Endothelial cell of umbilical vein (primary cell): ENCODE data around the gene TUBB1. TPM values are rescaled to one million over a fixed set of nuclear protein-coding genes. Genes with fewer than 3 reads are reported as not detected.

Experiments used
- BruUV-seq: library from RNA; stranded (reverse); fragments of 400-500 nt; replicated peaks from 2 replicates; lab custom pipeline; 2021; lab: Mats Ljungman, UMichigan
- CTCF ChIA-PET: fragments of 300-600, 350-600 bp; sonication (Branson Sonifier 250); formaldehyde crosslinking; loops from one replicate; lab custom pipeline; 2021; ENCODE audit warnings: antibody characterized with exemption, inconsistent platforms; lab: Charles Lee
- POLR2A ChIA-PET: fragments of 300-600, 350-600 bp; sonication (Branson Sonifier 250); formaldehyde crosslinking; loops from one replicate; lab custom pipeline; 2021; ENCODE audit warnings: antibody characterized with exemption, inconsistent platforms; lab: Charles Lee
- DNase-seq: peaks from one replicate; pipeline ENCODE4 v3.0.0-alpha.2; 2011; ENCODE audit warnings: low read depth, low spot score
- FAIRE-seq: peaks from 2 replicates; lab custom pipeline; 2011; peaks lifted over from hg19 to GRCh38; lab: Jason Lieb, UNC
- H2AFZ ChIP-seq: 2 replicates; pipeline ENCODE4 v1.6.0; 2012; ENCODE audit warnings: low read depth, low read length, control low read depth, inconsistent platforms
- H3K27ac ChIP-seq: 2 replicates; pipeline ENCODE4 v1.5.1; 2011; ENCODE audit warnings: low read depth, mild to moderate bottlenecking, control low read depth, low read length, moderate library complexity; ENCODE audit not compliant: insufficient read depth
- H3K27me3 ChIP-seq, 2 experiments: 2 replicates each; pipeline versions ENCODE4 v1.6.0 to v1.6.1; 2011; ENCODE audit warnings: low read length in 2 of 2, mixed read lengths in 1 of 2; ENCODE audit not compliant: control insufficient read depth in 2 of 2, insufficient read depth in 2 of 2
- H3K36me3 ChIP-seq, 2 experiments: 2 replicates in 1 of 2; 3 replicates in 1 of 2; pipeline ENCODE4 v1.5.1; 2011; ENCODE audit warnings: low read length in 2 of 2, mild to moderate bottlenecking in 1 of 2, moderate library complexity in 1 of 2; ENCODE audit not compliant: control insufficient read depth in 2 of 2, insufficient read depth in 2 of 2; ENCODE audit errors: extremely low read depth in 1 of 2
- H3K4me1 ChIP-seq: 3 replicates; pipeline ENCODE4 v1.5.1; 2011; ENCODE audit warnings: mild to moderate bottlenecking, low read length; ENCODE audit not compliant: control insufficient read depth, insufficient read depth; ENCODE audit errors: extremely low read depth
- H3K4me2 ChIP-seq: 2 replicates; pipeline ENCODE4 v1.6.1; 2011; ENCODE audit warnings: low read length, control low read depth, mixed read lengths; ENCODE audit not compliant: insufficient read depth
- H3K4me3 ChIP-seq, 3 experiments: fragments of 200-600 bp in 1 of 3; sonication (generic), shearing (Covaris generic) in 1 of 3; replicated peaks in 1 of 3; 2 replicates each; pipeline ENCODE4 v1.5.1; 2011 to 2016; ENCODE audit warnings: control low read depth in 3 of 3, low read length in 3 of 3, mild to moderate bottlenecking in 2 of 3, inconsistent platforms in 1 of 3, low read depth in 1 of 3, moderate library complexity in 1 of 3; ENCODE audit not compliant: insufficient read depth in 1 of 3
- H3K79me2 ChIP-seq: 2 replicates; pipeline ENCODE4 v1.6.0; 2012; ENCODE audit warnings: low read length, inconsistent platforms; ENCODE audit not compliant: control insufficient read depth, insufficient read depth
- H3K9ac ChIP-seq: replicated peaks from 2 replicates; pipeline ENCODE3; 2011; ENCODE audit warnings: low read length, control low read depth; ENCODE audit not compliant: insufficient read depth; ENCODE audit errors: extremely low read depth
- H3K9me1 ChIP-seq: replicated peaks from 3 replicates; pipeline ENCODE4 v1.6.0; 2011; ENCODE audit warnings: mild to moderate bottlenecking, low read length; ENCODE audit not compliant: control insufficient read depth, insufficient read depth; ENCODE audit errors: extremely low read depth
- H3K9me3 ChIP-seq: replicated peaks from 2 replicates; pipeline ENCODE4 v1.5.1; 2012; ENCODE audit warnings: low read length, inconsistent platforms; ENCODE audit not compliant: control insufficient read depth, insufficient read depth
- H4K20me1 ChIP-seq: replicated peaks from 2 replicates; pipeline ENCODE3; 2011; ENCODE audit warnings: mild to moderate bottlenecking, low read length; ENCODE audit not compliant: control insufficient read depth, insufficient read depth; ENCODE audit errors: extremely low read depth
- EZH2 ChIP-seq: IDR thresholded peaks from 2 replicates; pipeline ENCODE4 v1.6.1; 2012; ENCODE audit warnings: borderline replicate concordance, low read depth, mild to moderate bottlenecking, moderate library complexity, low read length, inconsistent platforms; ENCODE audit not compliant: severe bottlenecking
- FOS ChIP-seq: IDR thresholded peaks from 2 replicates; pipeline ENCODE4 v1.6.1; 2011; ENCODE audit warnings: mild to moderate bottlenecking, low read length, moderate library complexity, borderline replicate concordance; ENCODE audit not compliant: insufficient read depth
- GATA2 ChIP-seq: IDR thresholded peaks from 2 replicates; pipeline ENCODE4 v1.7.0; 2011; ENCODE audit warnings: low read depth, mild to moderate bottlenecking, moderate library complexity, mixed read lengths, low read length; ENCODE audit not compliant: insufficient read length, insufficient read depth
- MYC ChIP-seq: IDR thresholded peaks from one replicate; pipeline ENCODE4 v1.6.1; 2011; ENCODE audit warnings: mild to moderate bottlenecking, low read depth, low read length
- POLR2A ChIP-seq: IDR thresholded peaks from 2 replicates; pipeline ENCODE4 v1.6.1; 2012; ENCODE audit warnings: low read depth, mild to moderate bottlenecking, control low read depth, low read length
- dilution Hi-C: fragments of 300-500 bp; cut with MboI; formaldehyde crosslinking; loops from one replicate; pipeline ENCODE4 v1.15.0; 2019; ENCODE audit warnings: low sequenced_read_pairs; ENCODE audit not compliant: extremely low pct_ligation_motif_present
- intact Hi-C: fragments of 100-400 bp; cut with micrococcal nuclease; formaldehyde crosslinking; loops from one replicate; pipeline ENCODE4 v1.10.0; 2022
- polyA plus RNA-seq, 4 experiments: library from polyadenylated mRNA; depleted of rRNA in 3 of 4; stranded (reverse) in 3 of 4; unstranded in 1 of 4; fragments of >200 nt; gene quantifications; 2 replicates each; pipeline versions ENCODE4 v1.2.1 to v1.2.3, GENCODE V29; 2011 to 2012; ENCODE audit warnings: missing spikeins in 1 of 4
- total RNA-seq: library from RNA; stranded (reverse); gene quantifications from 2 replicates; pipeline ENCODE4 v1.2.3, GENCODE V29; 2021
- TF ChIP-seq, protein P1 (sequence below), 2 donors: IDR thresholded peaks; 1 replicate in 1 of 2; 2 replicates in 1 of 2; pipeline ENCODE4 v1.5.1; 2011; ENCODE audit warnings: low read length in 2 of 2, mild to moderate bottlenecking in 2 of 2, moderate library complexity in 2 of 2, control low read depth in 1 of 2, inconsistent platforms in 1 of 2, low read depth in 1 of 2; ENCODE audit not compliant: insufficient read depth in 1 of 2; ENCODE audit errors: extremely low read depth in 1 of 2
- TF ChIP-seq, protein P2 (sequence below): IDR thresholded peaks from 2 replicates; pipeline ENCODE4 v1.6.1; 2011; ENCODE audit not compliant: insufficient read depth, insufficient read length

TUBB1 gene
- total and polyA plus RNA-seq, 2 donors (not counting 3 experiments of a cell fraction or from before 2014, with no cell fraction given) = 0.04 TPM; not detected in 1

DNA sequence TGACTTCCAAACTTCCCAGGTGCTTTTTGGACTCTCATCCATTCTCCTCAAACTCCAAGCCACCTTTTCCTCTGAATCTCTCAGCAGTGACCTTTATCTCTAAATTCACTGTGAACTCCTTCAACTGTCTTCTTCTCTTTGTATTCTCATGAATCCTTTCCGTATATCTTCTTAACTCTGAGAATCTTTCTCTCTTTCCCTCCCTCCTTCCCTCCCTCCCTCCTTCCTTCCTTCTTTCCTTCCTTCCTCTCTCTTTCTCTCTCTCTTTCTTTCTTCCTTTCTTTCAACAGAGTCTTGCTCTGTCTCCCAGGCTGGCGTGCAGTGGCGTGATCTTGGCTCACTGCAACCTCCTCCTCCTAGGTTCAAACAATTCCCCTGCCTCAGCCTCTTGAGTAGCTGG lies 27.6 kb downstream of the TUBB1 start:
- intact Hi-C loops (no loop called here), dilution Hi-C loops (no loop called here)
- no peak for FAIRE-seq
- Histone ChIP-seq H3K4me1 (peaks cover 1% of the 10 kb centered on the region), H3K27ac (no peak overlapping the region), H3K9me1 (no peaks in the 10 kb centered on the region), H2AFZ (no peak overlapping the region), H3K36me3 (no peaks in the 10 kb centered on the region), H3K9me3 (no peaks in the 10 kb centered on the region), H3K4me3 (no peak overlapping the region), H4K20me1 (no peaks in the 10 kb centered on the region), H3K79me2 (peaks cover 6% of the 10 kb centered on the region), H3K27me3 (peaks cover 13 to 22% of the 10 kb centered on the region in 2 experiments), H3K9ac (no peak overlapping the region), H3K4me2 (no peak overlapping the region)
- POLR2A ChIA-PET = no interaction called here
- no TSS peak for BruUV-seq
- TF ChIP-seq FOS = no peak
- TF ChIP-seq MYC = no peak
- no peak for TF ChIP-seq EZH2
- TF ChIP-seq, protein P1, sequence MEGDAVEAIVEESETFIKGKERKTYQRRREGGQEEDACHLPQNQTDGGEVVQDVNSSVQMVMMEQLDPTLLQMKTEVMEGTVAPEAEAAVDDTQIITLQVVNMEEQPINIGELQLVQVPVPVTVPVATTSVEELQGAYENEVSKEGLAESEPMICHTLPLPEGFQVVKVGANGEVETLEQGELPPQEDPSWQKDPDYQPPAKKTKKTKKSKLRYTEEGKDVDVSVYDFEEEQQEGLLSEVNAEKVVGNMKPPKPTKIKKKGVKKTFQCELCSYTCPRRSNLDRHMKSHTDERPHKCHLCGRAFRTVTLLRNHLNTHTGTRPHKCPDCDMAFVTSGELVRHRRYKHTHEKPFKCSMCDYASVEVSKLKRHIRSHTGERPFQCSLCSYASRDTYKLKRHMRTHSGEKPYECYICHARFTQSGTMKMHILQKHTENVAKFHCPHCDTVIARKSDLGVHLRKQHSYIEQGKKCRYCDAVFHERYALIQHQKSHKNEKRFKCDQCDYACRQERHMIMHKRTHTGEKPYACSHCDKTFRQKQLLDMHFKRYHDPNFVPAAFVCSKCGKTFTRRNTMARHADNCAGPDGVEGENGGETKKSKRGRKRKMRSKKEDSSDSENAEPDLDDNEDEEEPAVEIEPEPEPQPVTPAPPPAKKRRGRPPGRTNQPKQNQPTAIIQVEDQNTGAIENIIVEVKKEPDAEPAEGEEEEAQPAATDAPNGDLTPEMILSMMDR (IDR thresholded peaks at IDR 0.05; ENCODE audit: extremely low read depth in 1 of 2, insufficient read depth in 1 of 2, low read depth in 1 of 2, low read length in 2 of 2) = no peak
- TF ChIP-seq POLR2A = no peak
- no peak for TF ChIP-seq GATA2
- TF ChIP-seq, protein P2, sequence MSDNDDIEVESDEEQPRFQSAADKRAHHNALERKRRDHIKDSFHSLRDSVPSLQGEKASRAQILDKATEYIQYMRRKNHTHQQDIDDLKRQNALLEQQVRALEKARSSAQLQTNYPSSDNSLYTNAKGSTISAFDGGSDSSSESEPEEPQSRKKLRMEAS = no peak
- CTCF ChIA-PET = no interaction called here
- no peak for DNase-seq
